SK-N-SH (cell line): ENCODE data around the gene LRRTM2. TPM values are rescaled to one million over a fixed set of nuclear protein-coding genes. Genes with fewer than 3 reads are reported as not detected.

Experiments used
- CTCF ChIA-PET: fragments of 300-600, 350-600 bp; formaldehyde crosslinking; extraction: SDS; loops from one replicate; lab custom pipeline; 2021; lab: Yijun Ruan, JAX
- POLR2A ChIA-PET: fragments of 350-600 bp; sonication (Branson Sonifier 250); formaldehyde crosslinking; extraction: SDS; loops from one replicate; lab custom pipeline; 2020; ENCODE audit warnings: antibody characterized with exemption, inconsistent platforms; lab: Yijun Ruan, JAX
- DNase-seq: peaks from one replicate; pipeline ENCODE4 v3.0.0; 2012
- H2AFZ ChIP-seq: fragments of 200-600 bp; sonication (generic); 2 replicates; pipeline ENCODE4 v1.8.1; 2016; ENCODE audit warnings: antibody characterized with exemption, mild to moderate bottlenecking, low read depth
- H3F3A ChIP-seq: fragments of 200-600 bp; sonication (generic); replicated peaks from 2 replicates; pipeline ENCODE3; 2016; ENCODE audit warnings: antibody characterized with exemption, mild to moderate bottlenecking; ENCODE audit not compliant: insufficient read depth
- H3K27ac ChIP-seq, 2 experiments: fragments of 200-500 bp in 1 of 2; fragments of 200-600 bp in 1 of 2; sonication (Bioruptor generic) in 1 of 2; sonication (generic), shearing (Covaris generic) in 1 of 2; 2 replicates each; pipeline versions ENCODE4 v1.5.1 to v1.6.1; 2014 to 2016; ENCODE audit warnings: low read depth in 2 of 2, inconsistent platforms in 1 of 2, low read length in 1 of 2, mild to moderate bottlenecking in 1 of 2, mixed read lengths in 1 of 2
- H3K27me3 ChIP-seq: fragments of 200-600 bp; sonication (generic), shearing (Covaris generic); 2 replicates; pipeline ENCODE4 v1.6.1; 2016; ENCODE audit warnings: mixed run types; ENCODE audit not compliant: insufficient read depth
- H3K36me3 ChIP-seq, 2 experiments: fragments of 200-500 bp in 1 of 2; fragments of 200-600 bp in 1 of 2; sonication (Bioruptor generic) in 1 of 2; sonication (generic) in 1 of 2; replicated peaks in 1 of 2; 2 replicates each; pipeline versions ENCODE3 to v1.5.1; 2014 to 2016; ENCODE audit warnings: low read length in 1 of 2, mild to moderate bottlenecking in 1 of 2; ENCODE audit not compliant: insufficient read depth in 2 of 2, control insufficient read depth in 1 of 2
- H3K4me1 ChIP-seq, 2 experiments: fragments of 200-500 bp in 1 of 2; fragments of 200-600 bp in 1 of 2; sonication (Bioruptor generic) in 1 of 2; sonication (generic), shearing (Covaris generic) in 1 of 2; 2 replicates each; pipeline versions ENCODE4 v1.5.1 to v1.6.1; 2014 to 2016; ENCODE audit warnings: low read depth in 1 of 2, low read length in 1 of 2, mixed run types in 1 of 2; ENCODE audit not compliant: insufficient read depth in 2 of 2, control insufficient read depth in 1 of 2
- H3K4me2 ChIP-seq: fragments of 200-600 bp; sonication (generic), shearing (Covaris generic); 2 replicates; pipeline ENCODE4 v1.6.1; 2017; ENCODE audit warnings: mixed run types
- H3K4me3 ChIP-seq, 2 experiments: fragments of 200-500 bp in 1 of 2; fragments of 200-600 bp in 1 of 2; sonication (Bioruptor generic) in 1 of 2; sonication (generic), shearing (Covaris generic) in 1 of 2; 2 replicates each; pipeline versions ENCODE4 v1.5.1 to v1.8.1; 2014 to 2016; ENCODE audit warnings: low read depth in 2 of 2, inconsistent platforms in 1 of 2, low read length in 1 of 2, mild to moderate bottlenecking in 1 of 2, mixed read lengths in 1 of 2, moderate library complexity in 1 of 2
- H3K79me2 ChIP-seq: fragments of 200-600 bp; sonication (generic); 2 replicates; pipeline ENCODE4 v1.8.1; 2017; ENCODE audit warnings: mild to moderate bottlenecking; ENCODE audit not compliant: insufficient read depth
- H3K9ac ChIP-seq: fragments of 200-600 bp; sonication (generic); 2 replicates; pipeline ENCODE4 v1.6.1; 2017; ENCODE audit warnings: mixed run types
- H3K9me2 ChIP-seq: fragments of 200-600 bp; sonication (generic); 2 replicates; pipeline ENCODE4 v1.6.1; 2017; ENCODE audit warnings: mixed run types
- H3K9me3 ChIP-seq: fragments of 200-600 bp; sonication (generic); 2 replicates; pipeline ENCODE4 v1.6.1; 2017; ENCODE audit warnings: mixed run types, mild to moderate bottlenecking, moderate library complexity
- H4K20me1 ChIP-seq: fragments of 200-600 bp; sonication (generic); 2 replicates; pipeline ENCODE4 v1.6.1; 2017; ENCODE audit warnings: mild to moderate bottlenecking, mixed run types; ENCODE audit not compliant: insufficient read depth
- CHD2 ChIP-seq: fragments of 150-350 bp; IDR thresholded peaks from 2 replicates; pipeline ENCODE4 v1.6.1; 2018; ENCODE audit warnings: low read length; ENCODE audit not compliant: partially characterized antibody
- CTCF ChIP-seq: fragments of 200-600 bp; sonication (generic); IDR thresholded peaks from 2 replicates; pipeline ENCODE4 v1.6.1; 2017; ENCODE audit warnings: antibody characterized with exemption, mild to moderate bottlenecking, moderate library complexity
- ELF1 ChIP-seq: IDR thresholded peaks from 2 replicates; pipeline ENCODE4 v1.4.0; 2012
- EP300 ChIP-seq, 2 experiments: IDR thresholded peaks; 2 replicates each; pipeline versions ENCODE4 v1.4.0 to v1.6.1; 2012; ENCODE audit warnings: borderline replicate concordance in 1 of 2, low read depth in 1 of 2, low read length in 1 of 2
- FOSL2 ChIP-seq: IDR thresholded peaks from 2 replicates; pipeline ENCODE4 v1.4.0; 2012; ENCODE audit warnings: low read depth, mild to moderate bottlenecking, moderate library complexity, borderline replicate concordance
- FOXJ3 ChIP-seq: sonication (generic); formaldehyde crosslinking; IDR thresholded peaks from 2 replicates; pipeline ENCODE4 v1.5.1; 2020; ENCODE audit warnings: mild to moderate bottlenecking, missing genetic modification reagents
- GABPA ChIP-seq: IDR thresholded peaks from 2 replicates; pipeline ENCODE4 v1.4.0; 2012; ENCODE audit warnings: low read depth, mild to moderate bottlenecking
- GATA2 ChIP-seq: sonication (generic); formaldehyde crosslinking; IDR thresholded peaks from 2 replicates; pipeline ENCODE4 v1.5.0; 2020; ENCODE audit warnings: mild to moderate bottlenecking, missing genetic modification reagents
- IRF3 ChIP-seq: fragments of 150-350 bp; IDR thresholded peaks from 2 replicates; pipeline ENCODE4 v1.6.1; 2016; ENCODE audit warnings: mild to moderate bottlenecking, low read depth, low read length
- JUND ChIP-seq: IDR thresholded peaks from 2 replicates; pipeline ENCODE4 v1.4.0; 2012
- MAX ChIP-seq: IDR thresholded peaks from 2 replicates; pipeline ENCODE4 v1.4.0; 2012; ENCODE audit warnings: low read depth
- MXI1 ChIP-seq: IDR thresholded peaks from 2 replicates; pipeline ENCODE4 v1.6.1; 2012; ENCODE audit warnings: mild to moderate bottlenecking, low read depth, low read length, improper control_type of control experiment
- NFIC ChIP-seq: IDR thresholded peaks from 2 replicates; pipeline ENCODE4 v1.4.0; 2012; ENCODE audit warnings: borderline replicate concordance
- NRF1 ChIP-seq: IDR thresholded peaks from 2 replicates; pipeline ENCODE4 v1.6.1; 2012; ENCODE audit warnings: low read depth, mild to moderate bottlenecking, low read length
- PBX3 ChIP-seq: IDR thresholded peaks from 2 replicates; pipeline ENCODE4; 2012
- POLR2AphosphoS5 ChIP-seq: IDR thresholded peaks from 2 replicates; pipeline ENCODE4 v1.6.1; 2012; ENCODE audit warnings: low read depth, low read length
- RAD21 ChIP-seq: IDR thresholded peaks from 2 replicates; pipeline ENCODE4 v1.6.1; 2012; ENCODE audit warnings: mild to moderate bottlenecking, low read length
- RCOR1 ChIP-seq: fragments of 150-350 bp; IDR thresholded peaks from 2 replicates; pipeline ENCODE4 v1.6.1; 2017; ENCODE audit warnings: antibody characterized with exemption, low read length
- RFX5 ChIP-seq: IDR thresholded peaks from 2 replicates; pipeline ENCODE4 v1.6.1; 2012; ENCODE audit warnings: mild to moderate bottlenecking, improper control_type of control experiment, low read length
- SIN3A ChIP-seq: IDR thresholded peaks from 2 replicates; pipeline ENCODE4 v1.6.1; 2012; ENCODE audit warnings: low read depth, mild to moderate bottlenecking, low read length, moderate library complexity, borderline replicate concordance
- SMC3 ChIP-seq: IDR thresholded peaks from 2 replicates; pipeline ENCODE4 v1.6.1; 2012; ENCODE audit warnings: low read depth, low read length, improper control_type of control experiment
- TAF1 ChIP-seq: IDR thresholded peaks from 2 replicates; pipeline ENCODE4 v1.6.1; 2012; ENCODE audit warnings: low read depth, mild to moderate bottlenecking, low read length, moderate library complexity, borderline replicate concordance
- TCF12 ChIP-seq: IDR thresholded peaks from 2 replicates; pipeline ENCODE4 v1.4.0; 2012
- TEAD4 ChIP-seq: IDR thresholded peaks from 2 replicates; pipeline ENCODE4 v1.4.0; 2012; ENCODE audit warnings: mild to moderate bottlenecking, borderline replicate concordance; ENCODE audit not compliant: insufficient read depth
- USF2 ChIP-seq: fragments of 150-350 bp; IDR thresholded peaks from 2 replicates; pipeline ENCODE4 v1.6.1; 2017; ENCODE audit warnings: antibody characterized with exemption, low read length, low read depth, borderline replicate concordance
- ZBTB33 ChIP-seq: IDR thresholded peaks from 2 replicates; pipeline ENCODE4 v1.4.0; 2012; ENCODE audit warnings: low read depth, borderline replicate concordance
- WGBS: methylation state at CpG from one replicate; pipeline ENCODE4 v1.1.6; 2017; ENCODE audit warnings: low lambda C conversion rate; 5-methylcytosine and 5-hydroxymethylcytosine counted together
- polyA plus RNA-seq, 3 experiments: library from polyadenylated mRNA; depleted of rRNA; stranded (reverse); fragments of >200 nt; gene quantifications; 2 replicates each; pipeline ENCODE4 v1.2.3, GENCODE V29; 2012

LRRTM2 gene
- polyA plus RNA-seq, 1 of the 3 experiments (the other 2 are of a cell fraction) = 0.38 TPM

- Histone ChIP-seq H3K4me1 (peaks cover 7 to 37% of the 10 kb centered on the region in 2 experiments; a peak in 3 of 4 replicates), H3K9me3 (no peaks in the 10 kb centered on the region), H2AFZ (no peak overlapping the region), H4K20me1 (peaks cover 81% of the 10 kb centered on the region), H3K27me3 (no peaks in the 10 kb centered on the region), H3K4me3 (no peak overlapping the region), H3K4me2 (peak overlapping the region; percentile 20; the same call in 1 of the 2 replicates), H3F3A (peaks cover 26% of the 10 kb centered on the region), H3K9ac (peak overlapping the region; percentile 15; the same call in 1 of the 2 replicates), H3K36me3 (peaks cover 0 to 20% of the 10 kb centered on the region in 2 experiments), H3K79me2 (peaks cover 97% of the 10 kb centered on the region), H3K9me2 (no peaks in the 10 kb centered on the region), H3K27ac (peak overlapping the region in 1 of 2 experiments; percentile 72; a peak in 3 of 4 replicates)
- ChIA-PET CTCF (interaction anchor here (1.0 to 1.7 kb wide), 2 partner anchors 19 to 55 kb away, joined by 3 to 6 read pairs; no protein-coding TSS in a partner anchor), POLR2A (no interaction called here)
- WGBS = 43% methylated on average over 6 of the region's 6 CpGs
- no peak for DNase-seq
- no peak for TF ChIP-seq TEAD4
- TF ChIP-seq JUND = peak; percentile 41; the same call in 1 of the 2 replicates
- TF ChIP-seq IRF3 = no peak
- TF ChIP-seq GATA2 (CRISPR knock-in tag) = no peak
- no peak for TF ChIP-seq NRF1
- TF ChIP-seq EP300 (IDR thresholded peaks at IDR 0.05; ENCODE audit: borderline replicate concordance in 1 of 2, low read depth in 1 of 2, low read length in 1 of 2) = 0 out of 4 replicates have a peak, but pooled peaks of 1 of the 2 experiments have one; percentile 10
- TF ChIP-seq CTCF = no peak
- TF ChIP-seq SMC3 = no peak
- TF ChIP-seq RFX5 = no peak
- TF ChIP-seq USF2 = no peak
- TF ChIP-seq TAF1 = no peak
- no peak for TF ChIP-seq POLR2AphosphoS5
- TF ChIP-seq SIN3A = no peak
- TF ChIP-seq CHD2 = no peak
- TF ChIP-seq MXI1 = no peak
- no peak for TF ChIP-seq ELF1
- TF ChIP-seq NFIC = peak; percentile 58
- TF ChIP-seq PBX3 = peak; percentile 81
- TF ChIP-seq ZBTB33 = no peak
- no peak for TF ChIP-seq GABPA
- TF ChIP-seq RCOR1 = no peak
- no peak for TF ChIP-seq RAD21
- peak; percentile 34; the same call in 1 of the 2 replicates for TF ChIP-seq MAX
- TF ChIP-seq FOXJ3 = no peak
- peak; percentile 47; the same call in 1 of the 2 replicates for TF ChIP-seq TCF12
- peak; percentile 40; the same call in 1 of the 2 replicates for TF ChIP-seq FOSL2
Measured at GRCh38 chr5:138844812-138845513, 30.2 kb downstream of the LRRTM2 start.
